Nephron progenitor cell (in vitro differentiated cells): Measurements from ENCODE around the gene CC2D1A.
A peak's percentile ranks its signal among the peaks of the same experiment; 100 is the strongest.

Experiments
- DNase-seq: peaks from one replicate; pipeline ENCODE4 v3.0.0; 2021
- H3K27ac Mint-ChIP-seq: 2 replicates; pipeline ENCODE4 v1.8.0; 2021; ENCODE audit warnings: mild to moderate bottlenecking, moderate library complexity, mixed read lengths
- H3K27me3 Mint-ChIP-seq: 2 replicates; pipeline ENCODE4 v1.8.0; 2021; ENCODE audit warnings: mild to moderate bottlenecking, low read depth, mixed read lengths; ENCODE audit not compliant: poor library complexity
- H3K36me3 Mint-ChIP-seq: 2 replicates; pipeline ENCODE4 v1.8.0; 2021; ENCODE audit warnings: low read depth, mixed read lengths
- H3K4me1 Mint-ChIP-seq: 2 replicates; pipeline ENCODE4 v1.8.0; 2021; ENCODE audit warnings: mixed read lengths
- H3K4me3 Mint-ChIP-seq: 2 replicates; pipeline ENCODE4 v1.8.0; 2021; ENCODE audit warnings: mild to moderate bottlenecking, moderate library complexity, mixed read lengths
- H3K9me3 Mint-ChIP-seq: 2 replicates; pipeline ENCODE4 v1.8.0; 2021; ENCODE audit warnings: mild to moderate bottlenecking, moderate library complexity, mixed read lengths
- TF ChIP-seq, protein P1 (sequence below): fragments of 200-600 bp; sonication (generic); IDR thresholded peaks from 2 replicates; pipeline ENCODE4 v1.5.0; 2021; ENCODE audit warnings: antibody characterized with exemption

Gene CC2D1A

DNA sequence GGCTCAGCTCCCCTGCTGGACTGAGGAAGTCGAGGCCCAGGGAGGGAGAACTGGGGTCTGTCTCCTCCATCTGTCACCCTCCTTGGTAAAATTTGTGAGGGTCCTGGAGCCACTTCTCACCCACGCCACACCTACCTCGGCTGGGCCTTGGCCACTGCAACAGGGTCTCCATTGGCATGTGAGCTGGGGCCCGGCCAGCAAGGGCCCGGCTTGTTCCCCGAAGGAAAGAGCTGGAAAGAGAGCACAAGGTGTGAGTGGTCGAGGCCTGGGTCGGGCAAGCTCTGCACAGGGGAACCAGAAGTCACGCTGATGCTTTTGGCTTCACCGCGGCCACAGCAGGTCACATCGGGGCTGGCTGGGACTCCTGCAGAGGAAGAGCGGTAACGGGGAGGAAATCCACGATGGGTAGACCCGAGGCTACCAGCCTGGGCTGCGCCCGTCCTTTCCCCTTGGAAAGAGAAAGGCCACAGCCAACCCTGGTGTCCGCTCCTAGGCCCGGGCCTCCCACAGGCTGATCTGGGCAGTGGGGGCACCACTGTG lies 20.1 kb upstream of the CC2D1A start:
- H3K36me3 Mint-ChIP-seq: no peaks in the 10 kb centered on the region
- TF ChIP-seq, protein P1, sequence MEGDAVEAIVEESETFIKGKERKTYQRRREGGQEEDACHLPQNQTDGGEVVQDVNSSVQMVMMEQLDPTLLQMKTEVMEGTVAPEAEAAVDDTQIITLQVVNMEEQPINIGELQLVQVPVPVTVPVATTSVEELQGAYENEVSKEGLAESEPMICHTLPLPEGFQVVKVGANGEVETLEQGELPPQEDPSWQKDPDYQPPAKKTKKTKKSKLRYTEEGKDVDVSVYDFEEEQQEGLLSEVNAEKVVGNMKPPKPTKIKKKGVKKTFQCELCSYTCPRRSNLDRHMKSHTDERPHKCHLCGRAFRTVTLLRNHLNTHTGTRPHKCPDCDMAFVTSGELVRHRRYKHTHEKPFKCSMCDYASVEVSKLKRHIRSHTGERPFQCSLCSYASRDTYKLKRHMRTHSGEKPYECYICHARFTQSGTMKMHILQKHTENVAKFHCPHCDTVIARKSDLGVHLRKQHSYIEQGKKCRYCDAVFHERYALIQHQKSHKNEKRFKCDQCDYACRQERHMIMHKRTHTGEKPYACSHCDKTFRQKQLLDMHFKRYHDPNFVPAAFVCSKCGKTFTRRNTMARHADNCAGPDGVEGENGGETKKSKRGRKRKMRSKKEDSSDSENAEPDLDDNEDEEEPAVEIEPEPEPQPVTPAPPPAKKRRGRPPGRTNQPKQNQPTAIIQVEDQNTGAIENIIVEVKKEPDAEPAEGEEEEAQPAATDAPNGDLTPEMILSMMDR: no peak
- no peaks in the 10 kb centered on the region for H3K9me3 Mint-ChIP-seq
- no peak for DNase-seq
- peaks cover 5% of the 10 kb centered on the region for H3K27me3 Mint-ChIP-seq
- no peak overlapping the region for H3K4me3 Mint-ChIP-seq
- H3K27ac Mint-ChIP-seq: peak overlapping the region; percentile 32
- peaks cover 29% of the 10 kb centered on the region for H3K4me1 Mint-ChIP-seq

GRCh38 chr19:13887018-13887436 lies 19.0 kb upstream of the CC2D1A start:
- peaks cover 17% of the 10 kb centered on the region for H3K4me1 Mint-ChIP-seq
- no peak overlapping the region for H3K27ac Mint-ChIP-seq
- TF ChIP-seq, protein P1: no peak

DNA sequence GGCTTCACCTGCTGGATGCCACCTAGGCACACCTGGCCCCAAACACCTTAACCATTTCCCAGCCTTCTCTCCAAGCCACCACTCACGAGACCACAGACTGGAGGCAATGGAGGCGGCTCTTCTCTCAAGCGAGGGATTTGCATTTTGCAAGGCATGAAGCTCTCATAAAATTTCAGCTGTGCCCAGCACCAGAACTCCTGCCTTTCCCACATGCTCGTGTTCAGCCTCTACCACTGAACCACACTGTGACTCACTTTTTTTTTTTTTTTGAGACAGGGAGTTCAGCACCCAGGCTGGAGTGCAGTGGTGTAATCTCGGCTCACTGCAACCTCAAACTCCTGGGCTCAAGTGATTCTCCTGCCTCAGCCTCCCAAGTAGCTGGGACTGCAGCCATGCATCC lies 18.5 kb upstream of the CC2D1A start:
- no peaks in the 10 kb centered on the region for H3K36me3 Mint-ChIP-seq

More at GRCh38 chr19:13887018-13887436, 19.0 kb upstream of the CC2D1A start:
- Mint-ChIP-seq H3K4me3 (no peak overlapping the region), H3K9me3 (no peaks in the 10 kb centered on the region), H3K36me3 (no peaks in the 10 kb centered on the region), H3K27me3 (peaks cover 5% of the 10 kb centered on the region)
- no peak for DNase-seq

GRCh38 chr19:13888281-13888680 lies 17.7 kb upstream of the CC2D1A start:
- Mint-ChIP-seq H3K36me3 (peaks cover 4% of the 10 kb centered on the region), H3K27me3 (peaks cover 5% of the 10 kb centered on the region), H3K9me3 (no peaks in the 10 kb centered on the region), H3K27ac (no peak overlapping the region), H3K4me3 (no peak overlapping the region), H3K4me1 (peaks cover 18% of the 10 kb centered on the region)
- no peak for DNase-seq
- TF ChIP-seq, protein P1: no peak

More for the DNA sequence above, 18.5 kb upstream of the CC2D1A start:
- H3K9me3 Mint-ChIP-seq: no peaks in the 10 kb centered on the region
- no peak for DNase-seq
- no peak overlapping the region for H3K27ac Mint-ChIP-seq
- TF ChIP-seq, protein P1: no peak
- no peak overlapping the region for H3K4me3 Mint-ChIP-seq
- peaks cover 5% of the 10 kb centered on the region for H3K27me3 Mint-ChIP-seq
- peaks cover 13% of the 10 kb centered on the region for H3K4me1 Mint-ChIP-seq

DNA sequence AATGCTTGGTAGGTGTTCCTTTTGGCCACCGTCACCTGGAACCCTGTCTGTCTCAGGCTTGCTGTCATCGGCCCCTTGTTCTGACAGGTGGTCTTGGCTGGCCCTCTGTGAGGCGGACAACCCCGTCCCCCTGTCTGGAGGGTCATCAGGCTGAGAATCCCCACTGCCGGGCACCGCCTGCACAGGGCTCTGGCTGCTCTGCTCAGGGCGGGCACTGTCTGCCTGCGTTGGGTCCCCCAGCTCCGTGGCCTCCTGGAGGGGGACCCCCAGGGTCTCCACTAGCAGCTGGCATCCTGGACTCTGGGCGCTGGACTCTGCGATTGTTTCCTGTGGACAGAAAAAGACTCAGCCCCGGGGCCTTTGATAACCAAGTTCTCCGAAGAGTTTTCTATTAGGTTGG lies 15.9 kb upstream of the CC2D1A start:
- peaks cover 5% of the 10 kb centered on the region for H3K4me1 Mint-ChIP-seq
- H3K27ac Mint-ChIP-seq: no peak overlapping the region
- TF ChIP-seq, protein P1: no peak
- H3K9me3 Mint-ChIP-seq: no peaks in the 10 kb centered on the region
- no peak overlapping the region for H3K4me3 Mint-ChIP-seq
- peaks cover 4% of the 10 kb centered on the region for H3K36me3 Mint-ChIP-seq
- no peak for DNase-seq
- no peaks in the 10 kb centered on the region for H3K27me3 Mint-ChIP-seq

GRCh38 chr19:13892870-13893269 lies 13.1 kb upstream of the CC2D1A start:
- DNase-seq: no peak
- TF ChIP-seq, protein P1: no peak

More at GRCh38 chr19:13892870-13893269, 13.1 kb upstream of the CC2D1A start:
- Mint-ChIP-seq H3K4me3 (no peak overlapping the region), H3K9me3 (no peaks in the 10 kb centered on the region), H3K27me3 (peaks cover 4% of the 10 kb centered on the region), H3K36me3 (peaks cover 4% of the 10 kb centered on the region), H3K4me1 (peaks cover 5% of the 10 kb centered on the region), H3K27ac (peak overlapping the region; percentile 55)
